SK-N-SH treated with all-trans-retinoic acid at 6 μM for 48 hours (cell line): ENCODE results near the gene CHRM2.
A peak's percentile ranks its signal among the peaks of the same experiment; 100 is the strongest.

Experiments
- ATAC-seq: fragments of 200-7000 bp; cut with Tn5 transposase; 3 replicates; pipeline ENCODE4 v1.9.1; 2020; ENCODE audit warnings: mild to moderate bottlenecking, moderate library complexity
- ARNTL ChIP-seq: fragments of 450-650 bp; formaldehyde crosslinking; IDR thresholded peaks from 2 replicates; pipeline ENCODE4 v1.5.0; 2020; ENCODE audit warnings: low read depth, mild to moderate bottlenecking, moderate library complexity, borderline replicate concordance
- BACH2 ChIP-seq: fragments of 250-450 bp; sonication (Bioruptor Pico); IDR thresholded peaks from 2 replicates; pipeline ENCODE4 v1.9.0; 2021; ENCODE audit warnings: mild to moderate bottlenecking, borderline replicate concordance
- CREB5 ChIP-seq: fragments of 250-450 bp; sonication (Bioruptor Pico); IDR thresholded peaks from 2 replicates; pipeline ENCODE4 v1.5.1; 2020; ENCODE audit warnings: low read depth, mild to moderate bottlenecking, moderate library complexity
- CSRNP3 ChIP-seq: fragments of 250-450 bp; sonication (Bioruptor Pico); IDR thresholded peaks from 2 replicates; pipeline ENCODE4 v1.5.1; 2021; ENCODE audit warnings: mild to moderate bottlenecking, moderate library complexity
- ESRRG ChIP-seq: fragments of 250-450 bp; sonication (Bioruptor Pico); IDR thresholded peaks from 2 replicates; pipeline ENCODE4 v1.6.1; 2021; ENCODE audit warnings: mild to moderate bottlenecking
- GLIS3 ChIP-seq: fragments of 250-450 bp; sonication (Bioruptor Pico); IDR thresholded peaks from 2 replicates; pipeline ENCODE4 v1.5.0; 2020; ENCODE audit warnings: mild to moderate bottlenecking, moderate library complexity
- ISL1 ChIP-seq: fragments of 250-450 bp; sonication (Bioruptor Pico); IDR thresholded peaks from 2 replicates; pipeline ENCODE4 v2.1.2; 2022; ENCODE audit warnings: mild to moderate bottlenecking, moderate library complexity
- PATZ1 ChIP-seq: fragments of 250-450 bp; sonication (Bioruptor Pico); IDR thresholded peaks from 2 replicates; pipeline ENCODE4 v1.8.0; 2020; ENCODE audit warnings: mild to moderate bottlenecking, moderate library complexity, borderline replicate concordance
- POU6F1 ChIP-seq: fragments of 250-450 bp; sonication (Bioruptor Pico); IDR thresholded peaks from 2 replicates; pipeline ENCODE4 v1.8.0; 2021; ENCODE audit warnings: low read depth, mild to moderate bottlenecking, moderate library complexity, borderline replicate concordance
- PPARA ChIP-seq: fragments of 250-450 bp; sonication (Bioruptor Pico); IDR thresholded peaks from 2 replicates; pipeline ENCODE4 v1.5.0; 2020; ENCODE audit warnings: mild to moderate bottlenecking, borderline replicate concordance
- SNAI2 ChIP-seq: fragments of 250-450 bp; sonication (Bioruptor Pico); IDR thresholded peaks from 2 replicates; pipeline ENCODE4 v1.5.0; 2020; ENCODE audit warnings: mild to moderate bottlenecking, moderate library complexity
- TCF4 ChIP-seq: fragments of 250-450 bp; sonication (Bioruptor Pico); IDR thresholded peaks from 2 replicates; pipeline ENCODE4 v1.8.0; 2021; ENCODE audit warnings: mild to moderate bottlenecking, moderate library complexity, borderline replicate concordance
- TOX ChIP-seq: fragments of 250-450 bp; sonication (Bioruptor Pico); IDR thresholded peaks from 2 replicates; pipeline ENCODE4 v1.8.0; 2021; ENCODE audit warnings: mild to moderate bottlenecking, moderate library complexity, borderline replicate concordance
- TSHZ2 ChIP-seq: fragments of 250-450 bp; sonication (Bioruptor Pico); IDR thresholded peaks from 2 replicates; pipeline ENCODE4 v1.5.0; 2020; ENCODE audit warnings: mild to moderate bottlenecking, moderate library complexity
- ZFP30 ChIP-seq: fragments of 450-650 bp; formaldehyde crosslinking; IDR thresholded peaks from 2 replicates; pipeline ENCODE4 v1.5.0; 2022; ENCODE audit warnings: mild to moderate bottlenecking, moderate library complexity
- ZNF565 ChIP-seq: fragments of 450-650 bp; formaldehyde crosslinking; conservative IDR thresholded peaks from 2 replicates; pipeline ENCODE4 v1.5.0; 2020; ENCODE audit warnings: low read depth, mild to moderate bottlenecking, moderate library complexity
- ZNF70 ChIP-seq: fragments of 450-650 bp; formaldehyde crosslinking; IDR thresholded peaks from 2 replicates; pipeline ENCODE4 v1.5.0; 2020; ENCODE audit warnings: mild to moderate bottlenecking, moderate library complexity

CHRM2 gene

GRCh38 chr7:137026176-137026500 is 157.7 kb downstream of the CHRM2 start:
- TF ChIP-seq ZNF70 (no peak), ISL1 (CRISPR knock-in tag) (0 out of 2 replicates have a peak, but pooled peaks have one; percentile 38)
- ATAC-seq: no peak

GRCh38 chr7:137032436-137032835 is 164.0 kb downstream of the CHRM2 start:
- TF ChIP-seq GLIS3 (CRISPR knock-in tag) (no peak), POU6F1 (CRISPR knock-in tag) (no peak), ZNF70 (no peak), TSHZ2 (CRISPR knock-in tag) (no peak), ZNF565 (CRISPR knock-in tag) (no peak), ARNTL (CRISPR knock-in tag) (no peak), TCF4 (CRISPR knock-in tag) (no peak), TOX (CRISPR knock-in tag) (no peak), SNAI2 (no peak), ISL1 (CRISPR knock-in tag) (no peak), PATZ1 (CRISPR knock-in tag) (no peak), CSRNP3 (no peak), PPARA (CRISPR knock-in tag) (no peak), ESRRG (no peak)
- ATAC-seq: no peak

GRCh38 chr7:137036768-137037167 is 168.3 kb downstream of the CHRM2 start:
- ATAC-seq: no peak
- no peak for TF ChIP-seq SNAI2
- no peak for TF ChIP-seq TCF4 (CRISPR knock-in tag)
- TF ChIP-seq PPARA (CRISPR knock-in tag): no peak
- no peak for TF ChIP-seq ZFP30 (CRISPR knock-in tag)
- TF ChIP-seq BACH2 (CRISPR knock-in tag): no peak
- no peak for TF ChIP-seq TSHZ2 (CRISPR knock-in tag)
- TF ChIP-seq CREB5 (CRISPR knock-in tag): no peak
